Activated B cell treated with CpG ODN at 0.5 μM for 24 hours (primary cell): ENCODE data around the gene GFAP. TPM values are rescaled to one million over a fixed set of nuclear protein-coding genes. Genes with fewer than 3 reads are reported as not detected.

ENCODE experiments used
- ATAC-seq: fragments of 200-7000 bp; cut with Tn5 transposase; one replicate; pipeline ENCODE4 v1.10.0; 2021; ENCODE audit warnings: low read depth, mild to moderate bottlenecking, moderate library complexity
- CTCF ChIA-PET: fragments of 350-600 bp; sonication (Branson Sonifier 250); formaldehyde crosslinking; loops from one replicate; lab custom pipeline; 2021; ENCODE audit warnings: antibody characterized with exemption; lab: Charles Lee
- POLR2A ChIA-PET: fragments of 350-600 bp; sonication (Branson Sonifier 250); formaldehyde crosslinking; loops from one replicate; lab custom pipeline; 2021; ENCODE audit warnings: antibody characterized with exemption; lab: Charles Lee
- DNase-seq: peaks from one replicate; pipeline ENCODE4 v3.0.0; 2022
- H3K27ac Mint-ChIP-seq: one replicate; pipeline ENCODE4 v1.8.0; 2020; ENCODE audit warnings: mixed read lengths
- H3K27me3 Mint-ChIP-seq: one replicate; pipeline ENCODE4 v1.8.0; 2021; ENCODE audit warnings: mixed read lengths
- H3K36me3 Mint-ChIP-seq: one replicate; pipeline ENCODE4 v1.8.0; 2021; ENCODE audit warnings: low read depth, mixed read lengths
- H3K4me1 Mint-ChIP-seq: one replicate; pipeline ENCODE4 v1.8.0; 2021; ENCODE audit warnings: mixed read lengths
- H3K4me3 Mint-ChIP-seq: one replicate; pipeline ENCODE4 v1.8.0; 2020; ENCODE audit warnings: mild to moderate bottlenecking, mixed read lengths
- H3K9me3 Mint-ChIP-seq: one replicate; pipeline ENCODE4 v1.8.0; 2020; ENCODE audit warnings: mixed read lengths
- intact Hi-C: fragments of 100-400 bp; cut with micrococcal nuclease; formaldehyde crosslinking; loops from one replicate; pipeline ENCODE4 v1.15.1; 2024
- total RNA-seq: library from RNA; stranded (reverse); gene quantifications from 2 replicates; pipeline ENCODE4 v1.2.3, GENCODE V29; 2022
- TF ChIP-seq, protein P1 (sequence below): fragments of 200-600 bp; IDR thresholded peaks from one replicate; pipeline ENCODE4 v1.8.0; 2022; ENCODE audit warnings: antibody characterized with exemption, mild to moderate bottlenecking

The GFAP gene
- not detected in 2 replicates for total RNA-seq

DNA sequence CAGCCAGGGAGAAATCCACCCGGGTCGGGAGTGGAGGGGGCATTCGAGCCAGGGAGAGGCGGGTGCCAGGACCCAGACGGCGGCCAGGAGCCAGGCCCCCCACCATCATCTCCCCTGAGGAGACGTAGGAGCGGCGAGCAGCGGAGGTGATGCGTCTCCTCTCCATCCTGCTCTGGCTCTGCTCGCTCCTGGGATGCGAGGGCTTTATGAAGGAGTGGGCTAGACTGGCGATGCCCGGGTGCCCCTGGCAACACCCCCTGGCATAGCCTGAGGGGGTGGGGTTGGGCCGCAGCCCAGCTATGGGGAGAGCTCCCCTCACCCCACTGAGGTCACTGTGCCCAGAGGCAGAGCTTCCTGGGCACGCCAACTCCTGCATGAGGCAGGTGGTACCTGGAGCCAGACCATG lies at the start of gene GFAP:
Gene GFAP (minus strand): TSS at position 180 of the 406 bp plus-strand sequence. CDS start 14 bp downstream, at position 166.
- Mint-ChIP-seq H3K27me3 (peaks cover 35% of the 10 kb centered on the region), H3K27ac (peak within 1 kb of the TSS; percentile 35), H3K4me3 (no peak within 1 kb of the TSS), H3K9me3 (no peaks in the 10 kb centered on the region), H3K36me3 (no peaks in the 10 kb centered on the region), H3K4me1 (peaks cover 18% of the 10 kb centered on the region)
- TF ChIP-seq, protein P1, sequence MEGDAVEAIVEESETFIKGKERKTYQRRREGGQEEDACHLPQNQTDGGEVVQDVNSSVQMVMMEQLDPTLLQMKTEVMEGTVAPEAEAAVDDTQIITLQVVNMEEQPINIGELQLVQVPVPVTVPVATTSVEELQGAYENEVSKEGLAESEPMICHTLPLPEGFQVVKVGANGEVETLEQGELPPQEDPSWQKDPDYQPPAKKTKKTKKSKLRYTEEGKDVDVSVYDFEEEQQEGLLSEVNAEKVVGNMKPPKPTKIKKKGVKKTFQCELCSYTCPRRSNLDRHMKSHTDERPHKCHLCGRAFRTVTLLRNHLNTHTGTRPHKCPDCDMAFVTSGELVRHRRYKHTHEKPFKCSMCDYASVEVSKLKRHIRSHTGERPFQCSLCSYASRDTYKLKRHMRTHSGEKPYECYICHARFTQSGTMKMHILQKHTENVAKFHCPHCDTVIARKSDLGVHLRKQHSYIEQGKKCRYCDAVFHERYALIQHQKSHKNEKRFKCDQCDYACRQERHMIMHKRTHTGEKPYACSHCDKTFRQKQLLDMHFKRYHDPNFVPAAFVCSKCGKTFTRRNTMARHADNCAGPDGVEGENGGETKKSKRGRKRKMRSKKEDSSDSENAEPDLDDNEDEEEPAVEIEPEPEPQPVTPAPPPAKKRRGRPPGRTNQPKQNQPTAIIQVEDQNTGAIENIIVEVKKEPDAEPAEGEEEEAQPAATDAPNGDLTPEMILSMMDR = no peak
- DNase-seq (no peak), ATAC-seq (no peak)
- CTCF ChIA-PET = no interaction called here
- POLR2A ChIA-PET = interaction anchor here (0.6 to 0.9 kb wide), 2 partner anchors 109 to 184 kb away, joined by 3 to 4 read pairs; no protein-coding TSS in a partner anchor
- intact Hi-C loops = no loop called here

DNA sequence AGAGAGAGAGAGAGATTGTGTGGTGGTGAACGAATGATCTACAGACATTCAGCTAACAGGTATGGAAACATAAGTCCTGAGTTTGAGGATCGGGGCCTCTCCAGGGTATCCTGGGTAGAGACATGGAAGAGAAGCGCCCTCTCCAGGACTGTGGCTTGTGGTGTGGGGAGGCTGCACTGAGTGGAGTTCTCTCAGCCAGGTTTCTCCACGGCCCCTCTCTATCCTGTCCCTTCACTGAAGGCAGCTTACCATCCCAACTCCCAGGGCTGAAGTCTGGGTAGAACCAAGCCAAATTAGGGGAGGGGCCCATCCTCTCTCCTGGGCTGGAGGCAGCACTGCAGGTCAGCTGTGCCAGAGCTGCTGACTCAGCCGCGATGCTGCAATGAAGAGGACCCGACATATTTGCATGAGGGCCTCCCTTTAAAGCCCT lies 46.6 kb upstream of the GFAP start:
- intact Hi-C loops = no loop called here
- H3K4me1 Mint-ChIP-seq = peaks cover 20% of the 10 kb centered on the region
- no peak for ATAC-seq
- TF ChIP-seq, protein P1 = no peak
- DNase-seq = no peak
- ChIA-PET POLR2A (no interaction called here), CTCF (no interaction called here)
- H3K36me3 Mint-ChIP-seq = no peaks in the 10 kb centered on the region
- H3K27me3 Mint-ChIP-seq = peaks cover 56% of the 10 kb centered on the region
- H3K9me3 Mint-ChIP-seq = no peaks in the 10 kb centered on the region
- H3K4me3 Mint-ChIP-seq = no peak overlapping the region
- H3K27ac Mint-ChIP-seq = no peak overlapping the region

GRCh38 chr17:44960691-44961090 lies 45.4 kb upstream of the GFAP start:
- DNase-seq = no peak
- ChIA-PET POLR2A (no interaction called here), CTCF (no interaction called here)
- H3K4me3 Mint-ChIP-seq = no peak overlapping the region
- no peaks in the 10 kb centered on the region for H3K9me3 Mint-ChIP-seq
- peaks cover 46% of the 10 kb centered on the region for H3K27me3 Mint-ChIP-seq
- TF ChIP-seq, protein P1 = no peak
- ATAC-seq = no peak
- intact Hi-C loops = no loop called here
- no peak overlapping the region for H3K27ac Mint-ChIP-seq
- no peaks in the 10 kb centered on the region for H3K36me3 Mint-ChIP-seq
- peaks cover 12% of the 10 kb centered on the region for H3K4me1 Mint-ChIP-seq

DNA sequence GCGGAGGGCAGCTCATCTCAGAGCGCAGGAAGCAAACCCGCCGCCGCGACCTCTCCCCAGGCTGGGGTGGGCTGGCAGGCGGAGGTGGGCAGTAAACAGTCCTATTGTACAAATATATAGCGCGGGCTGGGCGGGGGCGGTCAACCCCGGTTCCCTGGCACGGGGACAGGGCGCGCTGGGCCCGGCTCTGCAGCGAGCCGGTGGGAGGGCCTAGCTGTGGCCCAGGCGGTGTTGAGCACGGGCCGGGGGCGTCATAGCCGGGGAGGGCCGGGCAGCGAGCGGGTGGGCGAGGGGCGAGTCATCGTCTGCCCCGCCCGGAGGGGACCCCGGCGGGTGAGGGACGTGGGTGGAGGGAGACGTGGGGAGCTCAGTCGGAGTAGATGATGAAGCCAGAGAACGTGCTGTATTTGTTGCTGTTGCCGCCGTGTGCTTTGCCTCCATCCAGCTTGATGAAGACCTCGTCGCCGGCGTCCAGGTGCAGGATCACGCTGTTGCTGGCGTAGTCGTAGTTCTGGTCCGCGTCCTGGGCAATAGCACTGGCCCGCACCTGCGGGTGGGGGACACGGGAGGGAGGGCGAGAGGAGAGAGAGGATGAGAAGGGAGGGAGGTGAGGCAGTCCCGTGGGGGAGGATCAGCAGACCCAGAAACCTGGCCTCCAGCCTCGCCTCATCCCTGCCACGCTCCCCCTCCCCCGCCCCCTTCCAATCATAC lies 44.7 kb upstream of the GFAP start:
- H3K27ac Mint-ChIP-seq = no peak overlapping the region
- peak overlapping the region; percentile 50 for H3K4me3 Mint-ChIP-seq
- peaks cover 7% of the 10 kb centered on the region for H3K4me1 Mint-ChIP-seq
- intact Hi-C loops = no loop called here
- peaks cover 44% of the 10 kb centered on the region for H3K27me3 Mint-ChIP-seq
- ATAC-seq (no peak), DNase-seq (no peak)
- TF ChIP-seq, protein P1 = no peak
- CTCF ChIA-PET = no interaction called here
- H3K9me3 Mint-ChIP-seq = no peaks in the 10 kb centered on the region
- POLR2A ChIA-PET = interaction anchor here (0.7 kb wide), 1 partner anchor 8 kb away, joined by 4 read pairs; the partner anchor contains the start of gene C1QL1
- no peaks in the 10 kb centered on the region for H3K36me3 Mint-ChIP-seq
